ENCODE data around the gene ZNF326. TPM values are rescaled to one million over a fixed set of nuclear protein-coding genes. Genes with fewer than 3 reads are reported as not detected.

Gene ZNF326
- total RNA-seq, 1 experiment from 2014 or later: 19.3 TPM

DNA sequence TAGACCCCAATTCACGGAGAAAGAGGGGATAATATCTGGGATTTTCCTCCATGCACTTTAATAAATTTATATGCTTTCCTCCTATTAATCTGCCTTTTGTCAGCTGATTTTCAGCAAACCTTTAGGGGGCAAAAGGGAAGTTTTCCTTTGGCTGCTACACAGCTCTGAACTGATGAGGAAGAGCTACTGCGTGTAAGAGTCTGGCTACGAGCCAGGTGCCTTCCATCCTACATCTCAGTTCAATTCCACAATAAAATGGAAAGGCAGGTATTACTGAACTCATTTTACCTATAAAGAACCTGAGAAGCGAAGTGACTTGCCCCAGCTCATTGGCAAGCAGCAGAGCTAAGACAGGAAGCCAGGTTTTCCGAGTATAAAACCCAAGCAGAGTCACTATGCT, 28.3 kb upstream of the ZNF326 start:
- Histone ChIP-seq H3K9ac (ENCODE audit: low read length) (no peak overlapping the region), H3K27me3 (ENCODE audit: insufficient read depth, low read length) (no peaks in the 10 kb centered on the region), H3K4me3 (replicated peaks in 1 of 2; ENCODE audit: low read depth in 1 of 2, low read length in 2 of 2) (no peak overlapping the region), H3K9me2 (ENCODE audit: insufficient read depth) (no peaks in the 10 kb centered on the region), H2AFZ (ENCODE audit: low read depth, low read length, poor library complexity, severe bottlenecking) (no peak overlapping the region), H3K36me3 (ENCODE audit: control insufficient read depth in 1 of 2, insufficient read depth in 2 of 2, low read length in 2 of 2) (no peaks in the 10 kb centered on the region), H3K27ac (ENCODE audit: low read depth, low read length) (no peak overlapping the region), H4K20me1 (ENCODE audit: insufficient read depth) (no peaks in the 10 kb centered on the region), H3K9me3 (ENCODE audit: control insufficient read depth in 1 of 2, insufficient read depth in 1 of 2, low read depth in 1 of 2, low read length in 2 of 2) (no peaks in the 10 kb centered on the region), H3K4me2 (ENCODE audit: low read length) (no peak overlapping the region), H3K79me2 (ENCODE audit: insufficient read depth, low read length) (no peaks in the 10 kb centered on the region), H3K4me1 (ENCODE audit: control insufficient read depth in 1 of 2, insufficient read depth in 2 of 2, low read length in 2 of 2) (no peaks in the 10 kb centered on the region)
- CTCF ChIA-PET: no interaction called here
- intact Hi-C loops (cut with micrococcal nuclease): no loop called here
- ATAC-seq (no peak), DNase-seq (ENCODE audit: low read depth, low spot score) (no peak)
- TF ChIP-seq EGR1 (IDR thresholded peaks at IDR 0.05; ENCODE audit: low read depth) (no peak), ELF1 (IDR thresholded peaks at IDR 0.05; ENCODE audit: borderline replicate concordance, low read depth) (no peak), EZH2phosphoT487 (IDR thresholded peaks at IDR 0.05; ENCODE audit: borderline replicate concordance) (no peak), RAD21 (IDR thresholded peaks at IDR 0.05; ENCODE audit: low read depth) (no peak), POLR2A (IDR thresholded peaks at IDR 0.05; ENCODE audit: borderline replicate concordance, extremely low read depth, insufficient read depth, insufficient read length) (no peak), EZH2 (IDR thresholded peaks at IDR 0.05) (no peak), ZFX (IDR thresholded peaks at IDR 0.05) (no peak), ZNF274 (IDR thresholded peaks at IDR 0.05; ENCODE audit: low read depth, low read length) (no peak), SRF (IDR thresholded peaks at IDR 0.05; ENCODE audit: low read depth) (no peak), TCF7L2 (IDR thresholded peaks at IDR 0.05; ENCODE audit: borderline replicate concordance, extremely low read depth, insufficient read depth, insufficient read length) (no peak), YY1 (IDR thresholded peaks at IDR 0.05; ENCODE audit: extremely low read depth, insufficient replicate concordance, low read depth, low read length) (no peak), SP1 (IDR thresholded peaks at IDR 0.05; ENCODE audit: low read depth) (no peak), POLR2AphosphoS5 (IDR thresholded peaks at IDR 0.05; ENCODE audit: low read depth, low read length) (no peak), FOSL1 (IDR thresholded peaks at IDR 0.05; ENCODE audit: low read depth) (no peak), JUND (IDR thresholded peaks at IDR 0.05) (no peak)
- TF ChIP-seq, protein P1, sequence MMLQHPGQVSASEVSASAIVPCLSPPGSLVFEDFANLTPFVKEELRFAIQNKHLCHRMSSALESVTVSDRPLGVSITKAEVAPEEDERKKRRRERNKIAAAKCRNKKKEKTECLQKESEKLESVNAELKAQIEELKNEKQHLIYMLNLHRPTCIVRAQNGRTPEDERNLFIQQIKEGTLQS (IDR thresholded peaks at IDR 0.05): no peak
- TF ChIP-seq, protein P2, sequence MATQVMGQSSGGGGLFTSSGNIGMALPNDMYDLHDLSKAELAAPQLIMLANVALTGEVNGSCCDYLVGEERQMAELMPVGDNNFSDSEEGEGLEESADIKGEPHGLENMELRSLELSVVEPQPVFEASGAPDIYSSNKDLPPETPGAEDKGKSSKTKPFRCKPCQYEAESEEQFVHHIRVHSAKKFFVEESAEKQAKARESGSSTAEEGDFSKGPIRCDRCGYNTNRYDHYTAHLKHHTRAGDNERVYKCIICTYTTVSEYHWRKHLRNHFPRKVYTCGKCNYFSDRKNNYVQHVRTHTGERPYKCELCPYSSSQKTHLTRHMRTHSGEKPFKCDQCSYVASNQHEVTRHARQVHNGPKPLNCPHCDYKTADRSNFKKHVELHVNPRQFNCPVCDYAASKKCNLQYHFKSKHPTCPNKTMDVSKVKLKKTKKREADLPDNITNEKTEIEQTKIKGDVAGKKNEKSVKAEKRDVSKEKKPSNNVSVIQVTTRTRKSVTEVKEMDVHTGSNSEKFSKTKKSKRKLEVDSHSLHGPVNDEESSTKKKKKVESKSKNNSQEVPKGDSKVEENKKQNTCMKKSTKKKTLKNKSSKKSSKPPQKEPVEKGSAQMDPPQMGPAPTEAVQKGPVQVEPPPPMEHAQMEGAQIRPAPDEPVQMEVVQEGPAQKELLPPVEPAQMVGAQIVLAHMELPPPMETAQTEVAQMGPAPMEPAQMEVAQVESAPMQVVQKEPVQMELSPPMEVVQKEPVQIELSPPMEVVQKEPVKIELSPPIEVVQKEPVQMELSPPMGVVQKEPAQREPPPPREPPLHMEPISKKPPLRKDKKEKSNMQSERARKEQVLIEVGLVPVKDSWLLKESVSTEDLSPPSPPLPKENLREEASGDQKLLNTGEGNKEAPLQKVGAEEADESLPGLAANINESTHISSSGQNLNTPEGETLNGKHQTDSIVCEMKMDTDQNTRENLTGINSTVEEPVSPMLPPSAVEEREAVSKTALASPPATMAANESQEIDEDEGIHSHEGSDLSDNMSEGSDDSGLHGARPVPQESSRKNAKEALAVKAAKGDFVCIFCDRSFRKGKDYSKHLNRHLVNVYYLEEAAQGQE (IDR thresholded peaks at IDR 0.05; ENCODE audit: low read depth): no peak
- TF ChIP-seq, protein P3, sequence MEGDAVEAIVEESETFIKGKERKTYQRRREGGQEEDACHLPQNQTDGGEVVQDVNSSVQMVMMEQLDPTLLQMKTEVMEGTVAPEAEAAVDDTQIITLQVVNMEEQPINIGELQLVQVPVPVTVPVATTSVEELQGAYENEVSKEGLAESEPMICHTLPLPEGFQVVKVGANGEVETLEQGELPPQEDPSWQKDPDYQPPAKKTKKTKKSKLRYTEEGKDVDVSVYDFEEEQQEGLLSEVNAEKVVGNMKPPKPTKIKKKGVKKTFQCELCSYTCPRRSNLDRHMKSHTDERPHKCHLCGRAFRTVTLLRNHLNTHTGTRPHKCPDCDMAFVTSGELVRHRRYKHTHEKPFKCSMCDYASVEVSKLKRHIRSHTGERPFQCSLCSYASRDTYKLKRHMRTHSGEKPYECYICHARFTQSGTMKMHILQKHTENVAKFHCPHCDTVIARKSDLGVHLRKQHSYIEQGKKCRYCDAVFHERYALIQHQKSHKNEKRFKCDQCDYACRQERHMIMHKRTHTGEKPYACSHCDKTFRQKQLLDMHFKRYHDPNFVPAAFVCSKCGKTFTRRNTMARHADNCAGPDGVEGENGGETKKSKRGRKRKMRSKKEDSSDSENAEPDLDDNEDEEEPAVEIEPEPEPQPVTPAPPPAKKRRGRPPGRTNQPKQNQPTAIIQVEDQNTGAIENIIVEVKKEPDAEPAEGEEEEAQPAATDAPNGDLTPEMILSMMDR (IDR thresholded peaks at IDR 0.05 in 2 of 3, conservative IDR thresholded peaks at IDR 0.05 in 1 of 3; ENCODE audit: borderline replicate concordance in 1 of 3, insufficient read depth in 1 of 3, low read depth in 2 of 3, low read length in 2 of 3): no peak
- TF ChIP-seq, protein P4, sequence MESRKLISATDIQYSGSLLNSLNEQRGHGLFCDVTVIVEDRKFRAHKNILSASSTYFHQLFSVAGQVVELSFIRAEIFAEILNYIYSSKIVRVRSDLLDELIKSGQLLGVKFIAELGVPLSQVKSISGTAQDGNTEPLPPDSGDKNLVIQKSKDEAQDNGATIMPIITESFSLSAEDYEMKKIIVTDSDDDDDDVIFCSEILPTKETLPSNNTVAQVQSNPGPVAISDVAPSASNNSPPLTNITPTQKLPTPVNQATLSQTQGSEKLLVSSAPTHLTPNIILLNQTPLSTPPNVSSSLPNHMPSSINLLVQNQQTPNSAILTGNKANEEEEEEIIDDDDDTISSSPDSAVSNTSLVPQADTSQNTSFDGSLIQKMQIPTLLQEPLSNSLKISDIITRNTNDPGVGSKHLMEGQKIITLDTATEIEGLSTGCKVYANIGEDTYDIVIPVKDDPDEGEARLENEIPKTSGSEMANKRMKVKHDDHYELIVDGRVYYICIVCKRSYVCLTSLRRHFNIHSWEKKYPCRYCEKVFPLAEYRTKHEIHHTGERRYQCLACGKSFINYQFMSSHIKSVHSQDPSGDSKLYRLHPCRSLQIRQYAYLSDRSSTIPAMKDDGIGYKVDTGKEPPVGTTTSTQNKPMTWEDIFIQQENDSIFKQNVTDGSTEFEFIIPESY (IDR thresholded peaks at IDR 0.05; ENCODE audit: extremely low read depth, insufficient replicate concordance, low read length): no peak
- RAD21 ChIA-PET (ENCODE audit: low non-redundant PET in 1 of 2, low total read pairs in 2 of 2, uncharacterized antibody in 2 of 2, unreplicated experiment in 2 of 2): no interaction called here
- no TSS peak for BruUV-seq (replicated peaks)
- POLR2A ChIA-PET: no interaction called here

Measured in HCT116 (cell line).